ENCODE results near the gene CDK11A. TPM values are rescaled to one million over a fixed set of nuclear protein-coding genes. Genes with fewer than 3 reads are reported as not detected.
"Not testable (repeated sequence)": the region's sequence is repeated elsewhere in the genome, so short reads cannot be mapped to it uniquely, and the experiment has no call there.

CDK11A gene
- total RNA-seq, 1 donor from 2014 or later = 13.2 TPM

DNA sequence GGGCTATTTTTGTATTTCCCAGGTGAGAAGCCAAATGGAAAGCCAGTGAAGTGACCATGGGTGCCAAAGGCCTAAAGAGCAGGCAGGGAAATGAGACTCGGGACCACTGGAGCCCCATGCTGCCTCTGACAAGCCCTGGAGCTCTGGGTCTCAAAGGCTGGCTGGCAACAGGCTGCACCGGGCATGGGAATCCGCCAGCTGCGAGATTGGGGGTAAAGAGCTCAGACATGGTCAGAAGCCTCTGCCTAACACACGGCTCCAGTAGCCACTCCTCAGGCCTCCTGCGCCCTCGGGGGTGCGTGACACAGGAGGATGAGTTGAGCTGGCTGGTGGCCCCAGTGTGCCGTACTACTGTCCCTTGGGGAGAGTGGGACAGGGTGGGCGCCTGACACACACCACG is 59.8 kb downstream of the CDK11A start:
- DNase-seq (ENCODE audit: low read depth) = not testable (repeated sequence)

DNA sequence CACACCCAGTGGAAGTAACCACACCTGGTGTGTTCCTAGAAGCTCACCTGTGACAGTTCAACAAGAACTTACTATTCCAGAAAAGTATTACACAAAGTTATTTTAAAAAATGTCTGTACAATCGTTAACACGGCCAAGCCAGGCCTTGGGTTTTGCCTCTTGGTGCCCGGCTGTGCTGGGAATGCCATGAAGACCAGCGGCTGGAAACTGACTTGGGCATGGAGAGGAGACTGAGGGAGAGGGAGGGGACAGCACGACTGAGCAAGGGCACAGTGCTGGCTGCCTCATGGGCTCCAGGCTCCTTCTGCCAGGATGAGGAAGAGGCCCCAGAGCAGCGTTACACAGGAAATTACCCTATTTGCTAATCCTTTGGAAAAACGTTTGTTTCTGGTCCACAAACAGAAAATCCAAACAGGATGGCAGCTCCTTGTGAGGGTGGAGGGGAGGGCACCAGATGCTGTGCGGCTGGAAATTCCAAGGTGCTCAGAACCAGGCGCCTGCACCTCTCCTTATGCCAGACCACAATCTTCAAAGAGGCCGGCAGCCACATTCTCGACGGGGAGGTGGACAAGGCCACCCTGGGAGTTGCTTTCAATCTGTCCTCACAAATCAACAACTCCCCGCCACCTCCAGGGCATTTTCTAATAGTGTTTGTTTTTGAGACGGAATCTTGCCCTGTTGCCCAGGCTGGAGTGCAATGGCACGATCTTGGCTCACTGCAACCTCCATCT is 61.2 kb downstream of the CDK11A start:
- DNase-seq (ENCODE audit: low read depth) = not testable (repeated sequence)

DNA sequence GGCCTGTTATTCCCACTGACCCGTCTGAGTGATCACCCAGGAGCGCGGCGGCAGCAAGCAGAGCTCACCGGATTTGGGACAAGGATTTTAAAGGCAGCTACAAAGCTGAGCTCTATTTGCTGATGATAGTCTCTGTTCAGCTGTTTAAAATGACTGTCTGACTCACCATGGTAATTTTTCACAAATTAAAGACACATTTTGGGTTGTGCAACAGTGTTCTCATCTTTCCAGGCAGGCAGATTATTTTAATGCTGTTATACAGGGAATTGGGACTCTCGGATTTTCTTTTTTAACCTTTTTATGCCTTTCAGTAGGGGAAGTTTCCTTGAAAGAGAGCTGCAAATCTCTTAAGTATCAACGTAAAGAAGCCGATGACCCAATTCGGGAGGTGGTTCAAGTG is 61.8 kb downstream of the CDK11A start:
- DNase-seq (ENCODE audit: low read depth) = not testable (repeated sequence)

DNA sequence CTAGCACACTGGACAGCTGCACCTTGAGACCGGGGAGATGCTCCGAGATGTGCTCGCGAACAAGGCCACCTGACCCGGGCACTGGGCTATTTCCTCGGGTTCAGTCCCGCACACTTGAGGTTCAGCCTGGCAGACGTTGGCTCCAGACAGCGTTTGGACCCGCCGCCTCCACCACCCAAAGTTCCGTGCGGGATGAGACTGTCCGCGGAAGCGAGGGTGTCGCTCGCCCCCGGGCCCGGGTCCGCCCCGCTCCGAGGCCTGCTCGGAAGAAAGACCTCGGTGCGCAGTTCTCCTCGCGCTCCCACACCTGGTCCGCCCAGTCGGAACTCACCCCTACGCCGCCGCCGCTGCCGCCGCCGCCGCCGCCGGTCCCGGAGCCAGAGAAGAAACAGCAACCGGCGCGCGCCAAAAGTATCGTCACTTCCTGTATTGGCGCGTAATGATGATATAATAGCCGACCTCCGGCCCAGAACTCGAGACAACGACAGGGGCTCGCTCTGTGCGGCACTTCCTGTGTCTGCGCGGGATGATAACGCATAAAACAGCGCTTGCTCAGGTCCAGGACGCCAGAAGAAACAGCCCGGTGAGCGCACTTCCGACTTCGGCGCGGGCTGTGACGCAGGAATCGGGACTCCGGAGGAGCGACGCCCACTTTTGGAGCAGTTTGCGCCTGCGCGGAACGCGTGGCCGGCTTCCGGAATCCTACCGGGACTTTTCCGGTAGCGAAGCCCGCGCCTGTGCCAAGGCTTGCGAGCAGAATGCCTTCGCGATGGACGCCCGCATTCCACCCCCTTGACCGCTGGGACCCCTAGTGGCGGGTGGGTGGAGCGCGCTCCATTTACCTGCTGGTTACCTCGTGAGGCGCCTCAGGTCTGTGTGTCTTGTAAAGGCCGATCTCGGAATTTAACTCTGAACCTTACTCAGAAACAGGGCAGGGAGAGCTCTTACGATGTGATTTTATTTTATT is 65.3 kb downstream of the CDK11A start, which contains the start of gene CDK11B:
CDK11B (minus strand) TSS at position 422 of the 967 bp plus-strand sequence. CDS start 1,519 bp downstream, outside the sequence.
- DNase-seq (ENCODE audit: low read depth) = peak; percentile 94

Other genes starting within 250 kb of the CDK11A start
- gene ATAD3A, start 212.2 kb downstream of the CDK11A start, total RNA-seq = 31.3 and 41.9 TPM in 2 replicates
- gene TMEM240, start 183.7 kb downstream of the CDK11A start, total RNA-seq = not detected in 2 replicates
- 97.7 and 108 TPM in 2 replicates for gene SSU72, start 149.5 kb downstream of the CDK11A start, total RNA-seq
- gene FNDC10, start 124.2 kb downstream of the CDK11A start, total RNA-seq = 1.0 and 3.5 TPM in 2 replicates
- gene MIB2, start 108.9 kb downstream of the CDK11A start, total RNA-seq = 88.3 and 89.5 TPM in 2 replicates
- gene MMP23B, start 92.2 kb downstream of the CDK11A start, total RNA-seq = 0.31 and 1.6 TPM in 2 replicates
- 16.0 and 16.1 TPM in 2 replicates for gene CDK11B, start 65.4 kb downstream of the CDK11A start, total RNA-seq
- gene SLC35E2B, start 31.6 kb downstream of the CDK11A start, total RNA-seq = 25.6 and 26.6 TPM in 2 replicates
- 36.6 and 39.6 TPM in 2 replicates for gene NADK, start 54.1 kb upstream of the CDK11A start, total RNA-seq
- gene GNB1, start 166.7 kb upstream of the CDK11A start, total RNA-seq = 52.5 and 61.7 TPM in 2 replicates
- gene CALML6, start 190.9 kb upstream of the CDK11A start, total RNA-seq = 0.27 and 0.36 TPM in 2 replicates
- gene TMEM52, start 194.9 kb upstream of the CDK11A start, total RNA-seq = 0.37 TPM in 1 of 2 replicates, not detected in the other